GM12872 (cell line): ENCODE results near the gene FAM83E.
A peak's percentile ranks its signal among the peaks of the same experiment; 100 is the strongest.

Source experiments
- CTCF ChIP-seq: IDR thresholded peaks from 3 replicates; pipeline ENCODE4 v1.5.1; 2011; ENCODE audit warnings: low read depth, mild to moderate bottlenecking, low read length, moderate library complexity; ENCODE audit not compliant: insufficient read depth

FAM83E gene

GRCh38 chr19:48596679-48597465 lies 18.0 kb downstream of the FAM83E start:
- TF ChIP-seq CTCF = no peak

GRCh38 chr19:48596237-48596636 lies 18.6 kb downstream of the FAM83E start:
- no peak for TF ChIP-seq CTCF

- TF ChIP-seq CTCF = no peak
These were observed 19.0 kb downstream of the FAM83E start for GRCh38 chr19:48595833-48596232.

- no peak for TF ChIP-seq CTCF
These were observed 19.7 kb downstream of the FAM83E start for GRCh38 chr19:48595171-48595570.

- TF ChIP-seq CTCF = no peak
These were observed 23.9 kb downstream of the FAM83E start for GRCh38 chr19:48591021-48591420.

- TF ChIP-seq CTCF = peak; percentile 96
These were observed 26.0 kb downstream of the FAM83E start for GRCh38 chr19:48588670-48589401.

- no peak for TF ChIP-seq CTCF
These were observed 27.5 kb downstream of the FAM83E start for GRCh38 chr19:48587387-48587786.
